Fibroblast of the aortic adventitia (primary cell): ENCODE data around the gene PDE6G. TPM values are rescaled to one million over a fixed set of nuclear protein-coding genes. Genes with fewer than 3 reads are reported as not detected.

Experiments
- DNase-seq: peaks from one replicate; pipeline ENCODE4 v3.0.0-alpha.2; 2010; ENCODE audit warnings: low read depth
- H3K4me3 ChIP-seq: 2 replicates; pipeline ENCODE4 v1.5.1; 2011; ENCODE audit warnings: low read depth, mild to moderate bottlenecking, control low read depth, low read length, moderate library complexity
- CTCF ChIP-seq: IDR thresholded peaks from 2 replicates; pipeline ENCODE4 v1.5.1; 2011; ENCODE audit warnings: mild to moderate bottlenecking, low read length, control low read depth, inconsistent platforms; ENCODE audit not compliant: insufficient read depth
- total RNA-seq: library from RNA; depleted of rRNA; stranded (reverse); fragments of >200 nt; gene quantifications from 2 replicates; pipeline ENCODE4 v1.2.3, GENCODE V29; 2012; ENCODE audit warnings: low replicate concordance

PDE6G gene
- total RNA-seq, 1 donor: 0.63 TPM

DNA sequence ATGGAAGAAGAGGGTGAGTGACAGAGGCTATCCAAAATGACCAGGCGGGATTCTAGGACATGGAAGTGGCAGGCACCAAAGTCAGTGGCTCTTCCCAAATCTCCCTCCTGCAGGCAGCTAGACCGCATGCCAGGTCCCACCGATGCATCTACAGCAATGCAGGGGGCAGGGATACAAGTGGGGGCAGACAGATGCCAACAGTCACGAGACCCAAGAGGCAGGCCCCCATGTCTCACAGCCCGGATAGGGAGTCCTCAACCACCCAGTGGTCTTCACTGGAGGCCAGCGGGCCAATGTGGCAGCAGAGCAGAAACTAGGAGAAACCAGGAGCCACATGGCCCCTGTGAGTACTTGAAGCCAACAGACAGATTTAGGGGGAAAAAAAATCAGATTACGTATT is 39.5 kb downstream of the PDE6G start:
- no peak for DNase-seq
- no peak overlapping the region for H3K4me3 ChIP-seq
- TF ChIP-seq CTCF: no peak

GRCh38 chr17:81615401-81615930 is 40.9 kb downstream of the PDE6G start:
- H3K4me3 ChIP-seq: no peak overlapping the region
- no peak for TF ChIP-seq CTCF
- DNase-seq: no peak

DNA sequence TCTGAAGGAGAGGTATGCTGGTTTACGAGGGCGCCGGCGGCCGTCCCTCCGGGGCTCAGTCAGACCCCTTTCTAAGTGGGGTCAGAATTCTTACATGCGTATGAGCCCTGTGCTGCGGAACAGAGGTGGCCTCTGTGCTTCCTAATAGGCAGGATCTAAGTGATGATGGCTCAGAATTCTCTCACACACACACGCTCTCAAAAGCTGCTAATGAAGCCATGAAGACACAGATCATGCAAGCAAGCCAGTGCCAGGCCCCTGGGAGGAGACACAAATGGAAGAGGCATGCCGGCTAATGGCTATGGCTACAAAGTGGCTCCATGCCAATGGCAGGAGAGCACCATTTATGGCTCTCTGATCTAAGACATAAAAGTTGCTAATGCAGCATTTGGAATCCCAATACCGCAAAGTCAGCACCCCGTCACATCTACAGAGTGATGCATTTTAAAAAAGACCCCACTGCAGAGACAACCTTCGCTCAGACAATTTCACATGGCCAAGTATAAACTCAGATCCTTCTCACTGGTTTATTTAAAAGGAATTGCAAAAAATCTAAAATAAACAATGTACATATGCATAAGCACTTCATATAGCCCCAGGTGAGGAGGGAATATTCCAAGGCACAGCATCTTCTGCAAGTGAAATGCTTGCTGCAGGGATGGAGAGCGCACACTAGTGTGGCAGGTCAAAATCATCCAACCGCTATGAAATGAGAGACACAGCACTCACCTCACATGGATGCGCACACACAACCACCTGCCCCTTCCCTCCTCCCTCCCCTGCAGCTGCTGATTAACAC is 44.0 kb downstream of the PDE6G start:
- TF ChIP-seq CTCF: no peak
- no peak for DNase-seq
- H3K4me3 ChIP-seq: no peak overlapping the region

DNA sequence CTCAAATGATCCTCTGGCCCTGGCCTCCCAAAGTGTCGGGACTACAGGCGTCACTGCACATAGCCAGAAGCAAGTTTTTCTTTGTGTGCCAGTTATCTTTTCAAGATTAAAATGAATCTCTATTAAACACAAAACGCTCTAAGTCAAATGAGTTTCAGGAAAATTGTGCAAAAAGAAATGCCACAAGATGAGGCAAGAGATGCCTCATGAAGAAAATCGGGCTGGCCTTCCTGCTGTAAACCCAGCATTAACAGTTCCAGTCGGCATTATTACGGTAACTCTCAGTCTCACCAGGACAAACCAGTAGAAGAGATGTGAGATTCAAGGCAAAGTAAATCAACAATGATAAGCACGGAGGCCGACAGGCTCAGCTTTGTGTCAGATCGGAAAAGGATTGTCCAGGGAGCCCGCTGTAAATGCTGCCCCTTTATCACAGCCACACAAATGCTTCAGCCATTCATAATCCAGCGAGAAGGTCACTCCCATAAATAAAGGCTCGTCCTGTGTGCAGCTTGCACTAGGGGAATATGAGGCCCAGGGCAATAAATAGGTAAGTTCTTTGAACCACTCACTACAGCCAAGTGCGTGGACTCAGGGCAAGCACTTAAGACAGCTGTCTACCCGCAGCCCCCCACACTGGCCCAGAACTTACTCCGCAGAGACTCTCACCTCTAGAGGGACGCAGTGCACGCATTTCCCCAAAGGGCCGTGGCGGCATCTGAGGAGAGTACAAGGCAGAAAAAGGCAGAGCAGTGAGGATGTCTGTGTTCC is 46.6 kb downstream of the PDE6G start:
- H3K4me3 ChIP-seq: no peak overlapping the region
- TF ChIP-seq CTCF: no peak
- no peak for DNase-seq

DNA sequence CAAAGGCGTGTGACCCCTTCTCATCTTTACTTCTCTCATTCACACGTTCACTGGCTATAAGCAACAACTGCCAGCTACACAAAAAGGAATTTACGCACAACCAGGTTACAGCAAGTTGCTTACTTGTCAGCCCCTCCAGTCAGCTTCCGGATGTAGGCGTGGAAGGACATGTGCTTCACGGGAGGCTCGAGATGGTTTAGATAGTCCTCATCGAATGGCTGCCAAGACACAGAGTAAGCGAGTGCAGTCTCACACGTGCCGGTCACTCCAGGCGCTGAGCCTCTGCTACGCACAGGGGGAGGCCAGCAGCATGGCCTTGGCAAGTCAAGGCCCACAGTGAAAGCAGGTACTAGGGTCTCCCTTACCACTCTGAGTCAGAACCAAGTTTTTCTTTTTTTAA is 47.7 kb downstream of the PDE6G start:
- DNase-seq: no peak
- no peak overlapping the region for H3K4me3 ChIP-seq
- TF ChIP-seq CTCF: no peak

DNA sequence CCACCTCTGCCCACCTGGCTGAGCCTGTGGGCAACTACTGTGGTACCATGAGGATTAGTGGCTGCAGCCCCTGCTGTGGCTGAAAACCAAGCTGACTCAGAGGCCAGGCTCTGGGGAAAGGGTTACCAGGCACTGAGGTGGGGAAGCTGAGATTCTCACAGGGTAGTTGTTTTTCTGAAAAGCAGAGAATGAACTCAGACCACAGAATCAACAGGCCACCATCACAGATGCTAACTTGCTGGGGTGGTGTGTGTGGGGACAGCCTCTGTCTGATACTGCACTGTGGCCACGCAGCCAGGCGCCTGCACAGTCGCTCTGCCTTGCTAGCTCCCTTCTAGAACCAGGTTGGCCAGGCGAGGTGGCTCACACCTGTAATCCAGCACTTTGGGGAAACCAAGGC is 48.3 kb downstream of the PDE6G start:
- no peak for TF ChIP-seq CTCF
- no peak for DNase-seq
- no peak overlapping the region for H3K4me3 ChIP-seq
